GM10266 (cell line): ENCODE data around the gene TBC1D22A.
A peak's percentile ranks its signal among the peaks of the same experiment; 100 is the strongest.

Experiments used
- DNase-seq: peaks from one replicate; pipeline ENCODE4 v3.0.0; 2012; ENCODE audit errors: extremely low spot score
- TF ChIP-seq, protein P1 (sequence below): IDR thresholded peaks from 2 replicates; pipeline ENCODE4 v1.5.1; 2012; ENCODE audit warnings: mild to moderate bottlenecking, low read depth; ENCODE audit not compliant: control insufficient read depth, insufficient read depth; ENCODE audit errors: missing control alignments

The TBC1D22A gene

GRCh38 chr22:46801331-46801811, 38.9 kb downstream of the TBC1D22A start:
- no peak for DNase-seq
- TF ChIP-seq, protein P1, sequence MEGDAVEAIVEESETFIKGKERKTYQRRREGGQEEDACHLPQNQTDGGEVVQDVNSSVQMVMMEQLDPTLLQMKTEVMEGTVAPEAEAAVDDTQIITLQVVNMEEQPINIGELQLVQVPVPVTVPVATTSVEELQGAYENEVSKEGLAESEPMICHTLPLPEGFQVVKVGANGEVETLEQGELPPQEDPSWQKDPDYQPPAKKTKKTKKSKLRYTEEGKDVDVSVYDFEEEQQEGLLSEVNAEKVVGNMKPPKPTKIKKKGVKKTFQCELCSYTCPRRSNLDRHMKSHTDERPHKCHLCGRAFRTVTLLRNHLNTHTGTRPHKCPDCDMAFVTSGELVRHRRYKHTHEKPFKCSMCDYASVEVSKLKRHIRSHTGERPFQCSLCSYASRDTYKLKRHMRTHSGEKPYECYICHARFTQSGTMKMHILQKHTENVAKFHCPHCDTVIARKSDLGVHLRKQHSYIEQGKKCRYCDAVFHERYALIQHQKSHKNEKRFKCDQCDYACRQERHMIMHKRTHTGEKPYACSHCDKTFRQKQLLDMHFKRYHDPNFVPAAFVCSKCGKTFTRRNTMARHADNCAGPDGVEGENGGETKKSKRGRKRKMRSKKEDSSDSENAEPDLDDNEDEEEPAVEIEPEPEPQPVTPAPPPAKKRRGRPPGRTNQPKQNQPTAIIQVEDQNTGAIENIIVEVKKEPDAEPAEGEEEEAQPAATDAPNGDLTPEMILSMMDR: no peak

GRCh38 chr22:46801826-46802607, 39.6 kb downstream of the TBC1D22A start:
- no peak for DNase-seq
- TF ChIP-seq, protein P1: no peak

DNA sequence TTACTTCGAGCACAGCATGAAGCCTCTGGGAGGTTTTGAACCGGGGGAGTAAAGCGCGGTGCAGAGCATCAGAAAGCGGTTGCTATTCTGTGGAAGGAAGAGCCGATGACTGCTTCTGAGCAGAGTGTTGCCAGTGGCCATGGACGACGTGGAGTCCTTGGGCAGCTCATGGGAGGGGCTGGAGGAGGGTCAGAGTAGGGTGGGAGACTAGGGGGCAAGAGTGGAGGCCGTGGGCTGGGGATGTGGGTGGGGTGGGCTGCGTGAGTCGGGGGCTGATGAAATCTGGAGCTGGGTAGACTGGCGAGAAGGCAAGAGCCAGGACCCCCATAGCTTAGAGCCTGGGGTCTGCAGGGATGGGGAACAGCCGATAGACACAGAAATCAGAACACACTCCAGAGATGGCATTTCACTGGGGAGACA, 40.2 kb downstream of the TBC1D22A start:
- DNase-seq: no peak

GRCh38 chr22:46803031-46803880, 40.8 kb downstream of the TBC1D22A start:
- peak; percentile 84 for DNase-seq

More for the DNA sequence above, 40.2 kb downstream of the TBC1D22A start:
- TF ChIP-seq, protein P1: no peak

GRCh38 chr22:46803936-46804335, 41.5 kb downstream of the TBC1D22A start:
- DNase-seq: no peak
- TF ChIP-seq, protein P1: no peak

More at GRCh38 chr22:46803031-46803880, 40.8 kb downstream of the TBC1D22A start:
- TF ChIP-seq, protein P1: peak; percentile 99

- TF ChIP-seq, protein P1: no peak
- no peak for DNase-seq
Measured at GRCh38 chr22:46806794-46807193, 44.3 kb downstream of the TBC1D22A start.
